GM19455 (cell line): Measurements from ENCODE around the gene SLC22A12.

Source experiments
- ATAC-seq: cut with Tn5 transposase; IDR thresholded peaks from one replicate; pipeline ENCODE4 v1.9.1; 2021; ENCODE audit not compliant: unreplicated experiment

Gene SLC22A12

GRCh38 chr11:64643920-64644646 lies 53.1 kb downstream of the SLC22A12 start:
- no peak for ATAC-seq

GRCh38 chr11:64644647-64645275 lies 53.7 kb downstream of the SLC22A12 start:
- no peak for ATAC-seq

GRCh38 chr11:64647019-64647779 lies 56.2 kb downstream of the SLC22A12 start:
- no peak for ATAC-seq

- ATAC-seq = no peak
Observed at GRCh38 chr11:64648551-64648950, 57.5 kb downstream of the SLC22A12 start.

GRCh38 chr11:64649291-64649697 lies 58.3 kb downstream of the SLC22A12 start:
- no peak for ATAC-seq

GRCh38 chr11:64650923-64651523 lies 60.0 kb downstream of the SLC22A12 start:
- no peak for ATAC-seq
